ENCODE results near the gene C3orf20.
A peak's percentile ranks its signal among the peaks of the same experiment; 100 is the strongest.

Gene C3orf20

DNA sequence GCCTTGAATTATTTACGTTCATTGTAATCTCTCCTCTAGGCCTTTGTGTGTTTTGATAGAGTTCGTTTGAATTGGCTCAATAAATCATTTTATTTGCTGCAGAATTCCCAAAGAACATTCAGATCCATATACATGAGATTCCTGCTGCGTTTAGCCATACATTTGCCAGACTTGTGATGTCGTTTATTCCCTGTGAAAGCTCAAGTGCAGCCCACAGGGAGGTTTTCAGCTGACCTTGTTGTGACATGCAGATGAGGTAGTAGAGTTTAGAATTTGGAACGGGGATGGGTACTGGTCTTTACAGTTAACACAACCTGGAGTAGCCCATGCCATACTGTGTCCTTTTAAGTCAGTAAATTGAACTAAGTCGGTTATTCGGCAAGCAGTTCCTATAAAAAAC, at the start of gene C3orf20:
Gene C3orf20, plus strand, starts transcription at position 301 of the 400 bp plus-strand sequence. CDS start 7,573 bp downstream, outside the sequence.
- no peak for DNase-seq

GRCh38 chr3:14625443-14625842, 49.5 kb upstream of the C3orf20 start:
- no peak for DNase-seq

- DNase-seq = no peak
Measured at GRCh38 chr3:14627815-14628214, 47.1 kb upstream of the C3orf20 start.

GRCh38 chr3:14628406-14628805, 46.5 kb upstream of the C3orf20 start:
- DNase-seq = no peak

- DNase-seq = no peak
Measured at GRCh38 chr3:14630404-14631100, 44.4 kb upstream of the C3orf20 start.

GRCh38 chr3:14631101-14631497, 43.8 kb upstream of the C3orf20 start:
- DNase-seq = no peak

GRCh38 chr3:14631687-14632441, 43.1 kb upstream of the C3orf20 start:
- no peak for DNase-seq

GRCh38 chr3:14632442-14632930, 42.5 kb upstream of the C3orf20 start:
- DNase-seq = no peak

- DNase-seq = no peak
Measured at GRCh38 chr3:14633417-14633816, 41.5 kb upstream of the C3orf20 start.

GRCh38 chr3:14633819-14634424, 41.0 kb upstream of the C3orf20 start:
- peak; percentile 68 for DNase-seq

- no peak for DNase-seq
Measured at GRCh38 chr3:14634763-14635400, 40.1 kb upstream of the C3orf20 start.

- no peak for DNase-seq
Measured at GRCh38 chr3:14636496-14637087, 38.3 kb upstream of the C3orf20 start.

GRCh38 chr3:14640157-14640562, 34.8 kb upstream of the C3orf20 start:
- DNase-seq = no peak

GRCh38 chr3:14640734-14641133, 34.2 kb upstream of the C3orf20 start:
- no peak for DNase-seq

DNA sequence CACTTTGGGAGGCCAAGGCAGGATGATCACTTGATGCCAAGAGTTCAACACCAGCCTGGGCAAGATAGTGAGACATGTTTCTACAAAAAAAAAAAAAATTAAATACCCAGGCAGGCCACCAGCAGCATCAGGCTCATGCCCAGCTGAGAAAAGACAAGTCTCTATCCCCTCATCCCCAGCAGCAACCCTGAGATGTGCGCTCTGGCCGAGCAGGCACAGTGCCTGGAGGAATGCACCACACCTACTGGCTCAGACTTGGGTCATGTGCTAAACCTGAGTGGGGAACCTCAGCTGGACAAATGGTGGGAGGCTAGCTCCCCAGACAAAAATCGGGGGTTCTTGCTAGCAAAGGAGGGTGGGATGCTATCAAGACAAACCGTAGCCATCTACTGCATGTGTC, 33.6 kb upstream of the C3orf20 start:
- no peak for DNase-seq

GRCh38 chr3:14645453-14645852, 29.5 kb upstream of the C3orf20 start:
- DNase-seq = no peak

DNA sequence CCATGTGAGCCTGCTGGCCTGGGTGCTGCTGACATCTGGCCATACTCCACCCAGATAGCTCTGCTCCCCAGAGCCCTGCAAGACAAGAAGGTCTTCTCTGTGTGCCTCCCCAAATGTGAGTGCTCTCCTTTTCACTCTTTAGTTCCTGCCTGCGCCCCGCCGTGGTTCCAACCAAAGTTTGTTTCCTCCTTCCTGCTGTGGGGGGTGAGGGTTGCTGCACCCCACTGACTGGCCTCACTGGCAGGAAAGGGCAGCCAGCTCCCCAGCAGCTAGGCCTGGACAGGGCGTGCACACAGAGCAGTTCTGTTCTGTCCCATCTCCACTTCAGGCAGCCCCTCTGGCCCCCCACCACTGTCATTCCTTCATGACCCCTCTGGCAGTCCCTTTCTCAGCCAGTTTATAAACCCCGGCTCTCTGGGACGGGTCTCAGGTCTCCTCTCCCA, 28.8 kb upstream of the C3orf20 start:
- no peak for DNase-seq

DNA sequence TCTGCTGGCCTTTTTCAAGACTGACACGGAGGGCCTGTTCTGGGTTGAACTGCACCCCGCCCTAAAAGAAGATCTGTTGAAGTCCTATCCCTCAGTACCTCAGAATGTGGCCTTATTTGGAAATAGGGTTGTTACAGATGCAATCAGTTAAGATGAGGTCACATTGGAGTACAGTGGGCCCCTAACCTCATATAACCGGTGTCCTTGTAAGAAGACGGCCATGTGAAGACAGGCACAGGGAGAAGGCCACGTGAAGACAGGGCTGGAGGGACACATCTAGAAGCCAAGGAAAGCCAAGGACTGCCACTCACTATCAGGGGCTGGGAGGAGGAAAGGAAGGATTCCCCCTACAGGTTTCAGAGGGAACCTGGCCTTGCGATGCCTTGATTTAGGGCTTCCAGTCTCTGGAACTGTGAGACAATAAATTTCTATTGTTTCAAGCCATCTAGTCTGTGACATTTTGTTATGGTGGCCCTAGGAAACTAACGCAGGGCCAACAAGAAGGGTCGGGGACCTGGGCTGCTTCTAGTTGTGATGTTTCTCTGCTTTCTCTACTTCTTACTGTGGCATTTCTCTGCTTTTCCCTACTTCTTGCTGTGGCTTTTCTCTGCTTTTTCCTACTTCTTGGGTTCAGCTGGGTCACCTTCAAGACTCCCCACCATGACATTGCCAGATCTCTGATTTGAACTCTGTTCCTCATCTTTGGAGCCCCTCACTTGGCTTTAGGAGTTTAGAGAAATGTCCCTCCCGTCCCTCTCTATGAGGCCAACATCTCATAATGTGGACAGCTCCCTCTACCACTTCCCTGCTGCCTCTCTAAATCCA, 28.1 kb upstream of the C3orf20 start:
- DNase-seq = no peak

DNA sequence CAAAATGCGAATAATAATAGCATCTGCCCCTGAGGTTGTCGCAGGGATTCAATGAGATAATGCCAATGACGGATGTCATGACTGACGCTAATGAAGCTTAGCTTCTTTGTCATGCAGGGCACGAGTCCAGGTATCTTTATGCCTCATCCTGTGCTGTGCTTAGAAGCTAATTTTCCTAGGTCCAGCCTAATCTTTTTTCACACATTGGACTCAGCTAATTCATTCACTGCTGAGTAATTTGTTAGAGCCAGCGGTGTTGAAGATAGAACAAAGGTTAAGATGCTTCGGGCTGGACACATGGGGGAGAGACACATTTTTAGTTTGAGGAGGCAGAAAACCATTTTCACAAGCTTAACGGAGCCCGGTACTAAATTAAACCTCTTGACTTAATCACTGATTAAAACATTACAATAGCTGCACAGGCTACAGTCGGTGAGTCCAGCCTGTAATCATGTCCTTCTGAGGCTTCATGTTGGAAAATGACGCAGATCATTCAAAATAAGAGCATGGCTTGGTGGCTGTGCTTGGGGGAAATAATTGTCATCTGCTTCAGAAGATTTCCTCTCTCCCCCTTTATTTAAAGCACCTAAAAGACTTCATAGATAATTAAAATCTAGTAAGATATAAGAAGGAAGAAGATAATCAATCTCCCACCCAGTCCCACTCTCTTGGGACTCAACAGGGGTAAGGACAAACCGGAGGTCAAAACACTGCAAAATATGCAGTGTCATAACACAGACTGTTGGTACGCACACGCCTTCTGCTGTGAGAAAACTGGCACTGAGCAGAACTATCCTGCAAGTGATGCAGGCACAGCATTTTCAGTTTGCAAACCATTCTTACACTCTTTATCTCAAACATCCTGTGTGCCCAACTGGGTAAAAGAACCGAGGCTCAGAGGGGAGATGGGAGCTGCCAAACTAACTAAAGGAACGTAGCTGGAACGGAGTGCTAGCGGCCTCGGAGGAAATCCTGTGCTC, 26.7 kb upstream of the C3orf20 start:
- DNase-seq = no peak

DNA sequence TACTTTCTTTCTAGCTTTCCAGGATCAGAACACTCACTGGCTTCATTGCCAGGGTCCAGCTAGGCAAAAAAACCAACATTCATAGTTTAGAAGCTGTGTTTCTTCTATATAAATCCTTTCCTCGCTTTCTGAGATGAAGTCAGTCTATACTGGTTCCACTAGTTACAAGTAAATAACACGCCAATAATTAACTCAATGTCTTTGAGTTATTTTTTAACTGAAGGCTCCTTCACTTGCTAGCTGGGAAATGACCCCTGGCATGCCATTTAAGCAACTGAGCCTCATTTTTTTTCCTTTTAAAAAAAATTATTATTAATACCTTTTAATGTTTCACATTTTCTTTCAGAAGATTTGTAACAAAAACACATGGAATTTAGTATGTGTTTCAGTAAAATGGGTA, 25.5 kb upstream of the C3orf20 start:
- DNase-seq = no peak

DNA sequence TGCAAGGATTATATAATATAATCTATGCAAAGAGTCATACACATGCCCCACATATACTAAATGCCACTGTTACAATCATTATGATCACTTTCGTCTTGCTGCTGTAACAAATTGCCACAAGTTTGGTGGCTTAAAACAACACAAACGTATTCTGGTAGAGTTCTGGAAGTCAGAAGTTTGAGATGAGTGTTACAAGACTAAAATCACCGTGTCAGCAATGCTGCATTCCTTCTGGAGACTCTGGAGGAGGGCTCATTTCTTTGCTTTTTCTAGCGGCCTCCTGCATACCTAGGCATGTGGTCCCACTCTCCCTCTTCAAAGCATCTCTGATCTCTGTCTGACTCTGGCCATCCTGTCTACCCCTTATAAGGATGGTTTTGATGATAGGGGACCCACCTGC, 24.7 kb upstream of the C3orf20 start:
- DNase-seq = no peak

Data from CD4-positive, alpha-beta T cell treated with Interleukin-6 for 4 hours (primary cell).